ENCODE data around the gene CRK.
"Not testable (repeated sequence)": the region's sequence is repeated elsewhere in the genome, so short reads cannot be mapped to it uniquely, and the experiment has no call there.

Gene CRK

DNA sequence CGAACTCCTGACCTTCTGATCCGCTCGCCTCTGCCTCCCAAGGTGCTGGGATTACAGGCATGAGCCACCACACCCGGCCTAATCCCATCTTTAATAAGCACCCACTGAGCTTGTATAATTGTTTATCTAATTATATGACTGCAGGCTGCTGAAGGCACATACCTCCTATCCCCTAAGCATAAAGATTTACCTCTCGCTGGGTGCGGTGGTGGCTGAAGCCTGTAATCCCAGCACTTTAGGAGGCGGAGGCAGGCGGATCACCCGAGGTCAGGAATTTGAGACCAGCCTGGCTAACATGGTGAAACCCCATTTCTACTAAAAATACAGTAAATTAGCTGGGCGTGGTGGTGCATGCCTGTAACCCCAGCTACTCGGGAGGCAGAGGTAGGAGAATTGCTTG lies 35.9 kb downstream of the CRK start:
- no peak for FAIRE-seq

DNA sequence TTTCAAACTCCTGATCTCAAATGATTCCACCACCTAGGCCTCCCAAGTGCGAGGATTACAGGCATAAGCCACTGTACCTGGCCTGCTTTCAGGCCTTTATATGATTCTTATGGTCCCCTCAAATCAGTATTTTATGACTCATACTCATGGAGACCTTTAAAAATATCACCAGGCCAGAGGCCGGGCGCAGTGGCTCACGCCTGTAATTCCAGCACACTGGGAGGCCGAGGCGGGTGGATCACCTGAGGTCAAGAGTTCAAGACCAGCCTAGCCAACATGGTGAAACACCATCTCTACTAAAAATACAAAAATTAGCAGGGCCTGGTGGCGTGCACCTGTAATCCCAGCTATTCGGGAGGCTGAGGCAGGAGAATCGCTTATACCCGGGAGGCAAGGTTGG lies 37.6 kb downstream of the CRK start:
- not testable (repeated sequence) for FAIRE-seq

DNA sequence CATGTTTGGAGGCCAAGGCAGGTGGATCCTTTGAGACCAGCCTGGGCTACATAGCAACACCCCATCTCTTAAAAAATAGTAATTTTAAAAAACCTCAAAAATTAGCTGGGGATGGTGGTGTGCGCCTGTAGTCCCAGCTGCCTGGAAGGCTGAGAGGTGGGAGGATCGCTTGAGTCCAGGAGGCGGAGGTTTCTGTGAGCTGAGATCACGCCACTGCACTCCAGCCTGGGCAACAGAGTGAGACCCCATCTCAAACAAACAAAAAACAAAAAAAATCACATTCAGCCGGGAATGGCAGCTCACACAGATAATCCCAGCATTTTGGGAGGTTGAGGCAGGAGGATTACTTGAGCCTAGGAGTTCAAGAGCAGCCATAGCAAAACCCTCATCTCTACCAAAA lies 39.6 kb downstream of the CRK start:
- no peak for FAIRE-seq

DNA sequence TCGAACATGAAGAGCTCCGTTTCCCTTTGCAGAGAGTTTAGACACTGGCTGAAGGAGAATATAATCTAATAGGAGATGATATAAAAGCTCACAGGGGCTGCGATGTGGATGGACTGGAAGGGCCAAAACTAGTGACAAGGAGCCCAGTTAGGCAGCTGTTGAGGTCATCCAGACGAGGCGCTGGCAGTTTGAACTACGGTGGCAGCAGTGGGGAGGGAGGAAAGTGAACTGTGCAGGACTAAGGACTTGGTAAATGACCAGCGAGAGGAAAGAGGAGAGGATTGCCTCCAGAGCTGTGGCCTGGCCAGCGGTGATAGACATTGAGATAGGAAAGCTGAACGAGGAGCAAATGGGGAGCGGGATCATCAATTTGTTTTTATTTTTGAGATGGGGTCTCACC lies 41.4 kb downstream of the CRK start:
- no peak for FAIRE-seq

DNA sequence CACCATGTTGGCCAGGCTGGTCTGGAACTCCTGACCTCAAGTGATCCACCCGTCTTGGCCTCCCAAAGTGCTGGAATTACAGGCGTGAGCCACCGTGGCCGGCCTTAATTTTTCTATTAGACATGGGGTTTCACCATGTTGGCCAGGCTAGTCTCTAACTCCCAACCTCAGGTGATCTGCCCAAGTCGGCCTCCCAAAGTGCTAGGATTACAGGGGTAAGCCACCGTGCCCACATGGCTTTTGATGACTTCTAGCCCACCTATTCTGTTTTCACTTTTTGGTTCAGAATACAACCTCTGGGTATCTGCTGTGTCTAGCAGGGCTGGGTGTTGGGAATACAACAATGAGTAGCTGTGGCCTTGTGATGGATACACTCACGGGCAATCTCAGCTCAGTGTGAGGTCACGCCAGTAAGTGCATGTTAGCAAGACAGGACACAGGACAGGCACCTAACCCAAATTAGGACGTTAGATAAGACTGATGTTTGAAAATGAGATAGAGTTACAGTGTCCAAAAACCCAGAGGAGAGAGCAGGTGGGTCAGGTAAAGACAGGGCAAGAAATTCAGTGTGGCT lies 41.9 kb downstream of the CRK start:
- no peak for FAIRE-seq

DNA sequence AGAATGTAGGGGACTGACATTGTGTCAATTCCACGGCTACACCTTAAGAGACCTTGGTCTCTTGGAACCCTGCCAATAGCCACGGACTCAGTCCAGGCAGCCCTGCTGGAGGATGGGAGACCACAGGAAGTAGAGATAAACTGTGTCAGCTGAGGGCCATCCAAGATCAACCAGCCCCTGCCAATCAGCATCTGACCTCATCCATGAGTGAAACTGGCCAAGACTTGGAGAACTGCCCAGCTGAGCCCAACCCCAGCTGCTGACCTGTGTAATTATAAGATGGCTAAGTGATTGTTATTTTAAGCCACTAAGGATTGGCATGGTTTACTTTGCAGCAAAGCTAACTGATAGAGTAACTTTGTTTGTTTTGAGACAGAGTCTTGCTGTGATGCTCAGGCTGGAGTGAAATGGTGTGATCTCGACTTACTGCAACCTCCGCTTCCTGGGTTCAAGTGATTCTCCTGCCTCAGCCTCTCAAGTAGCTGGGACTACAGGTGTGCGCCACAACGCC lies 42.7 kb downstream of the CRK start:
- no peak for FAIRE-seq

DNA sequence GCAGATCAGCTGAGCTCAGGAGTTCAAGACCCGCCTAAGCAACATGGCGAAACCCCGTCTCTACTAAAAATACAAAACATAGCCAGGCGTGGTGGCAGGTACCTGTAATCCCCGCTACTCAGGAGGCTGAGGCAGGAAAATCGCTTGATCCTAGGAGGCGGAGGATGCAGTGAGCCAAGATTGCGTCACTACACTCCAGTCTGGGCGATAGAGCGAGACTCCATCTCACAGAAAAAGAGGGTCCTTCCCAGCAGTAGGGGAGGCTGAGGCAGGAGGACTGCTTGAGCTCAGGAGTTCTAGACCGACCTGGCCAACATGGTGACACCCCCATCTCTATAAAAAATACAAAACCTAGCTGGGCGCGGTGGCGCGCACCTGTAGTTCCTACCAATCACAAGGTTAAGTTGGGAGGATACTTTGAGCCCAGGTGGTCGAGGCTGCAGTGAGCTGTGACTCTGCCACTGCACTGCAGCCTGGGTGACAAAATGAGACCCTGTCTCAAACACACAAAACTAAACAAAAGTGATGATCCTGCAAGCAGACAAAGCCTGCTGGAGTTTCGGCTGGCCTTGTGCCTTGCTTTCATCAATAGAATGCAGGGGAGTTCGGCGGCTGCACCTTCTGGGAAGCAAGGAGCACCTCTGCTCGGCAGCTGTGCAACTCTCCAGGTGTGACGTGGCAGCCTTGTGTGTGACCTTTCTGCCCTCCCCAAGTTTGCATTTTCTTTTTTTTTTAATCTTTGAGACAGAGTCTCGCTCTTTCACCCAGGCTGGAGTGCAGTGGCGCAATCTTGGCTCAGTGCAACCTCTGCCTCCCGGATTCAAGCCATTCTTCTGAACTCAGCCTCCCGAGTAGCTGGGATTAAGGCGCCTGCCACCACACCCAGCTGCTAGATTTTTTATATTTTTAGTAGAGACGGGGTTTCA lies 43.6 kb downstream of the CRK start:
- no peak for FAIRE-seq

DNA sequence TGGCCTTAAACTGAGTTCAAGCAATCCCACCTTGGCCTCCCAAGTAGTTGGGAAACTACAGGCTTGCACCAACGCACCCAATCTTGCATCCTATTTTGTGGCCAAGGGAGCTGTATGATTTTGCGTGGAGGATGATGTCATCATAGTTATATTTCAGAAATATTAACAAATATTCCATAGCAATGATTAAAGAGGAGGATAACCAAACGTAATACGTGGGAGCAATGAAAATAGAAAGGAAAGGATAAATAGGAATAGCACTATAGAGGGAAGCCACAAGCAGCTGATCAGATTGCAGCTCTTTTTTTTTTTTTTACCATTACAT lies 53.8 kb downstream of the CRK start:
- no peak for FAIRE-seq

DNA sequence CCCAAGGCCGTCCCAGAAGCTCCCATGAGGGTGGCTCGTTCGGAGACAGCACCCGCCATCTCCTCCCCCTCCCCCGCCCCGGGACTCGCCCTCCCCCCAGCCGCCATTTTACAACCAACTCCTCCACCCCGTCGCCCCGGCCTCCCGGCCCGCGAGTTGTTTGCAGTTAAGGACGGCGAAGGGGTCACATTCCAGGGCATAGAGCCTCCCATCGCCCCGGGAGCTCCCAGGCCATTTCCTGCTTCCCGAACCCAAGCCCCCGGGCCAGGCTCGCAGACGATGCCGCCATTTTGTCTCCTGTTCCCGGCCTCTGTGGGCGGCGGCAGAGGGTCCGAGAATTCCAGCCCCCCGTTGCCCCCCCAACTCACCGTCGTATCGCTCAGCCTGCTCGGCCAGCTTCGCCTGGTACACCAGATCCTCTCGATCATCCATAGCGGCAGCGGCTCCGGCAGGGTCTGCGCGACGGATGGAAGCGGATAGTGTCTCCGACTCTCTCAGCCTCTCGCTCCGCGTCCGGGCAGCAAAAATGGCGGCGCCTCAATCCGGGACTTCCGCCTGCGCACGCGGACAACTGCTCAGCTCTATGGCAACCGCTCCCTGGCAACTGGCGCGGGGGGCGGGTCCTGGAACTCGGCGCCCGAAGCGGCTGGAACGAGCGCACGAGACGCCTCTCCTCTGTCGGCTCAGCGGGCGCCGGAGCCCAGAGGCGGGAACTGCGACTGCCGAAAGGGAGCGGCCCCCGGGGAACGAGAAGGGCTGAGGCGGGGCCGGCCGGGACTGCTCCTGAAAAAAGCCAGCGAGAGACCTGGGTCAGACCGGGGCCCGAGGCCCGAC lies 56.1 kb downstream of the CRK start, which contains the start of gene YWHAE:
Gene YWHAE, minus strand, starts transcription at position 544 of the 834 bp plus-strand sequence. Its CDS starts 112 bp downstream, at position 432.
- FAIRE-seq, result peak; percentile 66

DNA sequence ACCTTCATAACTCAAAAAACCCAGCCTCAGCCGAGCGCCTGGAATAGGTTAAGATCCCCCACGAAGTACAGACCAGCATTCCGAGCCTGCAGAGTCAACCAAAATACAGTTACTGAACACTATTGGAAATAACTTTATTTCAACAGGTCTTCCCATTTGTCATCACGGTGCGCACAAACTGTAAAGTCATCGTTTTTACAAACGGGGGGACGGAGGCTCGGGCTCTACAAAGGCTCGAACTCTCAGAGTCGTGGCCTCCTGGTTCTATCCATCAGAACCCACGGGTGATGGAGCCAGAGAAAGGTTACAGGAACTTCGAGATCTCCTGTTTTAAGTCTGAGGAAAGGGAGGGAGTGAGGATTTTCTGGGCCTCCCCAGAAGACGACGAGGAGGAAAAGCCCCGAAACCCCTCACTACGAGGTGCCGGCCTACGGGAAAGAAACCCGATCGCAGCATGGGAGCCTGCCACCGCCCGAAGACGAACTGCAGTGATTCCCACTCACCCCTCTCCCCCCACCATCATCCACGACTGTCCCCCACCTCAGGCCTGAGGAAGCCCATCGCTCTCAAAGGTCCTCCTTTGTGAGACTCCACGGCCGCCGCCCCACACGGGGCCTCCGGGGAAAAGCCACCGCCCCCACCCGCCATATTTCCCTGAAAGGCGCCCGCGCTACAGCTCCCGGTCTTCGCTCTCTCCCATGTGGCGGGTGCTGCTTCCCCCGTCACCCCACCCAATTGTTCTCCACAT lies 56.9 kb downstream of the CRK start:
- no peak for FAIRE-seq

DNA sequence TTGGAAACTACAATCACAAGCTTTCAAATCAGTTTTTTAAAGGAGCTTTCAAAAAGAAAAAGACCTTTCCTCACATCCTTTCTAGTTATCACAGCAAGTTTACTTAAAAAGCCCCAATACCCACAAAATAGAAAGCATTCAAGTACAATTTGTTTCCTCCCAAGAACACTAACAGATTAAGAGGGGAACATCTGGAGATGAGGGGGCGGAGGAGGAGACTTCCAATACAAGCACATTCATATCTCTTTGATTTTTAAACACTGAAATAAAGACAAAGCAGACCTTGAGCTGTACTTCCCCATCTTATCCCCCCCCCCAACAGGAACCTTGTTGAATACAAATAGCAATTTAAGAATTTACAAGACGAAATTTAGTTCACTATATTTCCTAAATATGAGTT lies 58.0 kb downstream of the CRK start:
- FAIRE-seq, result no peak

DNA sequence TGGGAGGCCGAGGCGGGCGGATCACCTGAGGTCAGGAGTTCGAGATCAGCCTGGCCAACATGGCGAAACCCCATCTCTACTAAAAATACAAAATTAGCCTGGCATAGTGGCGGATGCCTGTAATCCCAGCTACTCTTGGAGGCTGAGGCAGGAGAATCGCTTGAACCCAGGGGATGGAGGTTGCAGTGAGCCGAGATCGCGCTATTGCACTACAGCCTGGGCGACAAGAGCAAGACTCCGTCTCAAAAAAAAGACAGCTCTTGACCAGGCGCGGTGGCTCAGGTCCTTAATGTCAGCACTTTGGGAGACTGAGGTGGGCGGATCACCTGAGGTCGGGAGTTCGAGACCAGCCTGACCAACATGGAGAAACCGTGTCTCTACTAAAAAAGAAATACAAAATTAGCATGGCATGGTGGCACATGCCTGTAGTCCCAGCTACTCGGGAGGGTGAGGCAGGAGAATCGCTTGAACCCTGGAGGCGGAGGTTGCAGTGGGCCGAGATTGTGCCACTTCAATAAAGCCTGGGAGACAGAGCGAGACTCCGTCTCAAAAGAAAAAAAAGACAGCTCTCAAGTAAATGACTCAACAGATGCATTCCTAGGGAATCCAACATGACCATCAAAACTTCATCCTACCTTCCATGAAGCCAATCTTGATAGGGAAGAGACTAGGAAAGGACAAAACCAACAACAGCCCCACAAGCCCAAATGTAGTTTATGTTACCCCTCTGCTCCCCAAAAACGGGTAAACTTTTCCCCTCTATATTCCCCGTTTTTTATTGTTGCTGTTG lies 60.0 kb downstream of the CRK start:
- not testable (repeated sequence) for FAIRE-seq

DNA sequence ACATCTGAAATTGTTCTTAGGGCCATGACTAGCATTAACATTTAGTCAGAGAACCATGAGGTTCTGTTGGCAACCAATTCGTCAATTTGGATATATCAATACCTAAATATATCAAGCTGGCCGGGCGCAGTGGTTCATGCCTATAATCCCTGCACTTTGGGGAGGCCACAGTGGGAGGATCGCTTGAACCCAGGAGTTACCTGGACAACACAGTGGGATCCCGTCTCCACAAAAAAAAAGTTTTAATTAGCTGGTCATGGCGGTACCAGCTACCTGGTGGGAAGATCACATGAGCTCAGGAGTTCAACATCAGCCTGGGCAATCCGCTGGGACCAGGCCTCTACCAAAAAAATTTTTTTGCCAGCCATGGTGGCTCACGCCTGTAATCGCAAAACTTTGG lies 64.5 kb downstream of the CRK start:
- FAIRE-seq, result no peak

DNA sequence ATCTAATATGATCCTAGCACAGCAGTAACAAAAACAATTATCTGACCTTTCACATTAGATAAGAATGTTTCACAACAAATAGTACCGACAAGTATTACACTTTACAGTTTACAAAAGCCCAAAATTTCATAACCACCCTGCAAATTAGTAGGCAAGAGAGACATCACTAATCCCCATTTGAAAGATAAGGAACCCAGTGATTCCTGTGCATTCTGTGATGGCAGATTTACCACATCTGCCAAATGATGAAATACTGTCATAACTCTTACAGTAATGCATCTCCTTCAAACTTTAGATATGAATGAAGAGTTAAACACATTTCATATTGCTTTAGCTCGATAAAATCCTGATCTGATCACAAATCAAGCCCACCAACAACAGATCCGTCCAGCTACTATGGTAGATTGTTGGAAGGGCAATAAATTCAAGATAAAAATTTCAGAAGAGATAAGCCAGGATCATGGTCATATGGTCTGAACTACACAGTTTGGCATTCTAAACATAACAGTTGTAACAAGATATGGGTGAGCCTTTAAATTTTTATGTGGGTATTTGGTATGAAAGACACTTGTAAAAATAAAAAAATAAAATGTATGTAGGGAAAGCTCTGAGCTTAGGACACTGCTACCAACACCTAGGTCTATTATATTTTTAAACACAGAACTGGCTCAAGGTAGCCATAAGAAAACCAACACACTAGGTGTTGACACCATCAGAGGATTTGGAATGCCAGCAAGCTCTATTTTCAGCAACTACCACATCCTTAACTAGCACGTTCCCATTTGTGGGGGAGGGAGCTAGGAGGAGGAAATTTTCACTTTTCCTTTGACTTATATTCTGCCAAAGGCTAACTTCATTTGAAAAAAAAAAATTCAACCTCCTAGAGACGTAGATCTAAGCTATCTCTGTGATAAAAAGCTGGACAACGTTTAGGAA lies 65.3 kb downstream of the CRK start:
- FAIRE-seq, result no peak

DNA sequence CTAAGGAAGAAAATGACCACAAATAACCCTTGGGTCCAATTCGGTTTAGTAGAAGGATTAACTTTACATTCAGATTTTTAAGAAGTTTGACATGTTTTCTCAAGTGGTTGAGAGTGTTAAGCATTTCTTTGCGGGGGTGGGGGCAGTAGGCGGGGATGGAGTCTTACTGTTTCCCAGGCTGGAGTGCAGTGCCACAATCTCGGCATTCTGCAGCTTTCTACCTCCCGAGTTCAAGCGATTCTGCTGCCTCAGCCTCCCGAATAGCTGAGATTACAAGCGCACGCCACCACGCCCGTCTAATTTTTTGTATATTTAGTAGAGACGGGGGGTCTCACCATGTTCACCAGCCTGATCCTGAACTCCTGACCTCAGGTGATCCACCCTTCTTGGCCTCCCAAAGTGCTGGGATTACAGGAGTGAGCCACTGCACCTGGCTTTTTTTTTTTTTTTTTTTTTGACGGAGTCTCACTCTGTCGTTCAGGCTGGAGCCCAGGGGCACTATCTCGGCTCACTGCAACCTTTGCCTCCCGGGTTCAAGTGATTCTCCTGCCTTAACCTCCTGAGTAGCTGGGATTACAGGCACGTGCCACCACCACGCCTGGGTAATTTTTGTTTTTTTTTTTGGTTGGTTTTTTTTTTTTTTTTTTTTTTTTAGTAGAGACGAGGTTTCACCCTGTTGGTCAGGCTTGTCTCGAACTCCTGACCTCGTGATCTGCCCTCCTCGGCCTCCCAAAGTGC lies 68.4 kb downstream of the CRK start:
- FAIRE-seq, result not testable (repeated sequence)

DNA sequence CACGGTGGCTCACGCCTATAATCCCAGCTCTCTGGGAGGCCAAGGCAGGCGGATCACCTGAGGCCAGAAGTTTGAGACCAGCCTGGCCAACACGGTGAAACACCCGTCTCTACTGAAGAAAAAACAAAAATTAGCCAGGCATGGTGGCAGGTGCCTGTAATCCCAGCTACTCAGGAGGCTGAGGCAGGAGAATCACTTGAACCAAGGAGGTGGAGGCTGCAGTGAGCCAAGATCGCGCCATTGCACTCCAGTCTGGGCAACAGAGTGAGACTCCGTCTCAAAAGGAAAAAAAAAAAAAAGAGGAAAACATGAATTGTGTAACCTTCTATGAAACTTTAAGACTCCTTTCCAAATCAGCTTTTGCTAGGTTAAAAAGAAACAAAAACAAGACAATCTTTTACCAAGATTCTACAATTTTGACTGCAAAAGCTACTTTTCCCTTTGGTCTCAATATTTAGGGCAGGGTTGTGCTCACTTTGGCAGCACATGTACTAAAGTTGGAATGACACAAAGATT lies 69.3 kb downstream of the CRK start:
- not testable (repeated sequence) for FAIRE-seq

DNA sequence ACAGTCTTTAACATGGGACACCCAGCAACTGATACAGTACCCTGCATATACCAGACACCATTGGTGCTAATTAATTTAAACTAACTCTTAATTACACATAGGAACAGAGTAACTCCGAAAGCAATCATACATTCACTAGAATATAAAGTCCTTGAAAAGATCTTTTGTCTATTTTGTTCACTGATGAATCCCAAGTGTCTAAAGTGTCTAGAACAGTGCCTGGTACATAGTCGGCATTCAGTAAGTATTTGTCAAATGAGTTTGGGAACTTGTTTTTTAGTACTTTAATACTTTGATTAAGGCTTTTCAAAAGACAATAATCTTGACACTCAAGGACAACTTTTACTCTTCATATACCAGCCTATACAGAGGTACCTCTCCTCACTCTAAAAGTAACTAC lies 69.8 kb downstream of the CRK start:
- FAIRE-seq, result no peak

DNA sequence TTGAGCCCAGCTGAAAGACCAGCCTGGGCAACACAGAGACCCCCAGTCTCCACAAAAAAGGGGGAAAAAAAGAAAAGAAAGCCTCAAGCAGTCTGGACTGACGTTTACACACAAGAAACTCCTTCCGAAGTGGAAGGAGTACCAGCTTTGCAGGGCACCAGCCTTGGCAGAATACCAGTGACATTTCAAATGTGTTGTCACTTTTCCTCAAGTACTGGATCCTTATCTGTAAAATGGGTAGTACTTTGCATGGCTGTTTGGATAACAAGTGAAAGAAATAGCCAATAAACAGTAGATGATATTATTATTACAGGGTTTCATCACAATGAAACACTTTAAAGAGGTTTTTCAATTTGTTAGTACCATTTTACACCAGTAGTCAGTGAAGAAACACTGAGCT lies 70.2 kb downstream of the CRK start:
- no peak for FAIRE-seq

DNA sequence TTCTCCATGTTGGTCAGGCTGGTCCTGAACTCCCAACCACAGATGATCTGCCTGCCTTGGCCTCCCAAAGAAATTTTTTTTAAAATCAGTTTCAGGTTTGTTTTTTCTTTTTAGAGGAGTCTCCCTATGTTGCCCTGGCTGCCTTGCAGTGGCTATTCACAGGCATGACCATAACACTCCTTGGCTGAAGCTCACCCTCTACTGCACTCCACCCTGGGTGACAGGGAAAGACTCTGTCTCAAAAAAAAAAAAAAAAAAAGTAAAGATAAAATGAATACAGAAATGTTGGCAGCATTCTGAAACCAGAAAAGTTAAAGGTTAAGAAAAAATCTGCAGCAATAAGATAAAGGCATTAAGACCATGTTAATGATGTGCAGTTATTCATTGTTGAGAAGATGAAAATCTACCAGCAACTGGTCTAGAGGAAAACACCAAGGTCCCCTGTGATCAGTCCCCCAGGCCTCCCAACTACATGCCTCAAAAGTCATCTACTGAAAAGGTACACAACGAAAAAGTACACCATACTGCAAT lies 71.1 kb downstream of the CRK start:
- FAIRE-seq, result no peak
